ENCODE measurements around the gene MRPS24.

GRCh38 chr7:43871064-43871463 lies 1.7 kb upstream of the MRPS24 start:
- TF ChIP-seq POLR2A (IDR thresholded peaks at IDR 0.05; ENCODE audit: low read depth, low read length): no peak
- no peak for TF ChIP-seq POLR2AphosphoS5 (IDR thresholded peaks at IDR 0.05; ENCODE audit: low read depth, low read length)
- no peak for TF ChIP-seq TAF1 (IDR thresholded peaks at IDR 0.05; ENCODE audit: borderline replicate concordance, low read depth, low read length)

Measured in GM12892 (cell line).